GM21528 (cell line): ENCODE data around the gene PCP2.

Source experiments
- ATAC-seq: cut with Tn5 transposase; IDR thresholded peaks from one replicate; pipeline ENCODE4 v1.9.1; 2021; ENCODE audit warnings: mild to moderate bottlenecking, moderate library complexity; ENCODE audit not compliant: unreplicated experiment, low FRiP score

The PCP2 gene

GRCh38 chr19:7602935-7603497 is 30.5 kb downstream of the PCP2 start:
- ATAC-seq: no peak

GRCh38 chr19:7602240-7602934 is 31.1 kb downstream of the PCP2 start:
- ATAC-seq: no peak

- no peak for ATAC-seq
Measured at GRCh38 chr19:7600721-7601120, 32.8 kb downstream of the PCP2 start.

- ATAC-seq: no peak
Measured at GRCh38 chr19:7598180-7598579, 35.3 kb downstream of the PCP2 start.

GRCh38 chr19:7597689-7598088 is 35.8 kb downstream of the PCP2 start:
- no peak for ATAC-seq

- ATAC-seq: no peak
Measured at GRCh38 chr19:7596211-7596937, 37.1 kb downstream of the PCP2 start.

GRCh38 chr19:7595466-7596133 is 37.9 kb downstream of the PCP2 start, which contains the start of gene CAMSAP3:
CAMSAP3 (plus strand) TSS chr19:7595863; CDS start chr19:7596003, 140 bp downstream.
- no peak for ATAC-seq

- ATAC-seq: no peak
Measured at GRCh38 chr19:7590256-7590655, 43.3 kb downstream of the PCP2 start.

- no peak for ATAC-seq
Measured at GRCh38 chr19:7589822-7590221, 43.7 kb downstream of the PCP2 start.

GRCh38 chr19:7582446-7582845 is 51.1 kb downstream of the PCP2 start:
- ATAC-seq: no peak
